Measurements from ENCODE around the gene SLC22A3. TPM values are rescaled to one million over a fixed set of nuclear protein-coding genes. Genes with fewer than 3 reads are reported as not detected.

SLC22A3 gene
- total RNA-seq, 2 experiments from 2014 or later: not detected

GRCh38 chr6:160396292-160396691 lies 48.1 kb downstream of the SLC22A3 start:
- ChIA-PET CTCF (interaction anchor here (0.6 kb wide), 1 partner anchor 347 kb away, joined by 3 read pairs; no protein-coding TSS in a partner anchor), POLR2A (no interaction called here)
- Mint-ChIP-seq H3K4me3 (no peak overlapping the region), H3K27ac (no peak overlapping the region), H3K9me3 (ENCODE audit: low read depth) (no peaks in the 10 kb centered on the region), H3K27me3 (peaks cover 15% of the 10 kb centered on the region), H3K36me3 (ENCODE audit: low read depth) (no peaks in the 10 kb centered on the region), H3K4me1 (peaks cover 7% of the 10 kb centered on the region)
- DNase-seq: no peak
- intact Hi-C loops (cut with DNase I, micrococcal nuclease): no loop called here
- no peak for ATAC-seq

GRCh38 chr6:160398674-160399271 lies 50.6 kb downstream of the SLC22A3 start:
- no peak overlapping the region for H3K4me3 Mint-ChIP-seq
- DNase-seq: no peak
- no peak for ATAC-seq
- intact Hi-C loops (cut with DNase I, micrococcal nuclease): no loop called here
- ChIA-PET CTCF (interaction anchor here (0.9 kb wide), 1 partner anchor 19 kb away, joined by 4 read pairs; no protein-coding TSS in a partner anchor), POLR2A (no interaction called here)
- peaks cover 7% of the 10 kb centered on the region for H3K4me1 Mint-ChIP-seq
- H3K27ac Mint-ChIP-seq: no peak overlapping the region
- H3K27me3 Mint-ChIP-seq: peaks cover 15% of the 10 kb centered on the region
- no peaks in the 10 kb centered on the region for H3K36me3 Mint-ChIP-seq (ENCODE audit: low read depth)
- H3K9me3 Mint-ChIP-seq (ENCODE audit: low read depth): no peaks in the 10 kb centered on the region

GRCh38 chr6:160400446-160400845 lies 52.3 kb downstream of the SLC22A3 start:
- ChIA-PET CTCF (no interaction called here), POLR2A (no interaction called here)
- intact Hi-C loops (cut with DNase I, micrococcal nuclease): no loop called here
- Mint-ChIP-seq H3K27ac (no peak overlapping the region), H3K27me3 (peaks cover 11% of the 10 kb centered on the region), H3K36me3 (ENCODE audit: low read depth) (no peaks in the 10 kb centered on the region), H3K4me3 (no peak overlapping the region), H3K9me3 (ENCODE audit: low read depth) (no peaks in the 10 kb centered on the region), H3K4me1 (peaks cover 7% of the 10 kb centered on the region)
- no peak for DNase-seq
- no peak for ATAC-seq

DNA sequence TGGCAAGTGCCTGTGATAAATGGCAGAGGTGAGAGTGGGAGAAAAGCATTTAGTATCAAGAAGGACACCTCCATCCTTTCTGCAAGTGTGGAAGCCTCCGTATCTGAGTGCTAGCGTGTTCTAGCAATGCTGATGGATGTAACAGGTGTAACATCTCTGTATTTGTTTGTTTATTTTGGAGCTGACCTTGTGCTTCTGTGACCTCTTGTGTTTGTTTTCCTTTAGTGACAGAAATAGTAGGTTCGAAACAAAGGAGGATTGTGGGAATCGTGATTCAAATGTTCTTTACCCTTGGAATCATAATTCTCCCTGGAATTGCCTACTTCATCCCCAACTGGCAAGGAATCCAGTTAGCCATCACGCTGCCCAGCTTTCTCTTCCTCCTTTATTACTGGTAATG lies 60.4 kb downstream of the SLC22A3 start:
- Mint-ChIP-seq H3K4me1 (no peaks in the 10 kb centered on the region), H3K27ac (no peak overlapping the region), H3K9me3 (ENCODE audit: low read depth) (no peaks in the 10 kb centered on the region), H3K36me3 (ENCODE audit: low read depth) (no peaks in the 10 kb centered on the region), H3K4me3 (no peak overlapping the region), H3K27me3 (peaks cover 6% of the 10 kb centered on the region)
- intact Hi-C loops (cut with DNase I, micrococcal nuclease): no loop called here
- no peak for DNase-seq
- ATAC-seq: no peak
- ChIA-PET CTCF (no interaction called here), POLR2A (no interaction called here)

- no peaks in the 10 kb centered on the region for H3K4me1 Mint-ChIP-seq
- DNase-seq: no peak
- no peak for ATAC-seq
- intact Hi-C loops (cut with DNase I, micrococcal nuclease): no loop called here
- H3K9me3 Mint-ChIP-seq (ENCODE audit: low read depth): peaks cover 4% of the 10 kb centered on the region
- no peaks in the 10 kb centered on the region for H3K36me3 Mint-ChIP-seq (ENCODE audit: low read depth)
- no peak overlapping the region for H3K4me3 Mint-ChIP-seq
- H3K27me3 Mint-ChIP-seq: peaks cover 25% of the 10 kb centered on the region
- CTCF ChIA-PET: no interaction called here
- POLR2A ChIA-PET: no interaction called here
- no peak overlapping the region for H3K27ac Mint-ChIP-seq
These were observed 64.8 kb downstream of the SLC22A3 start for GRCh38 chr6:160412993-160413392.

DNA sequence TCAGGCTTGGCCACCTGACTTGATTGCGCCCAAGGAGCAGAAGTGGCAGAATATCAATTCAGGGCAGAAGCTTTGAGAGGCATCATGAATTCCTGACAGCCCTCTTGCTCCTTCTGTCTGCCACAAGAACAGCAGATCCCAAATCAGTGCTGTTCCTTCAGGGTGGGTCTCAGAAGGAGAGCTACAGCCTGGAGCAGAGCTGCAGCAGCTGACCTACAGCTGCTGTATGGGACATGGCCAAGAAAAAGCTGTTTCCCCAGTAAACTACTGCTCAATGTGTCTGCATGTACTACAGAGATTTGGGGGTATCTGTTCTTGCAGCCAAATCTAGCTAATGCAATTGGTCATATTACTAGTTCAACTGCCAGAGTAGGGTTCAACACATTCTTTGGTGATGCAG lies 69.0 kb downstream of the SLC22A3 start:
- no peak overlapping the region for H3K27ac Mint-ChIP-seq
- no peak overlapping the region for H3K4me3 Mint-ChIP-seq
- H3K36me3 Mint-ChIP-seq (ENCODE audit: low read depth): no peaks in the 10 kb centered on the region
- peaks cover 26% of the 10 kb centered on the region for H3K27me3 Mint-ChIP-seq
- ATAC-seq (no peak), DNase-seq (no peak)
- ChIA-PET CTCF (interaction anchor here (1.0 kb wide), 1 partner anchor 18 kb away, joined by 4 read pairs; no protein-coding TSS in a partner anchor), POLR2A (no interaction called here)
- H3K4me1 Mint-ChIP-seq: no peaks in the 10 kb centered on the region
- H3K9me3 Mint-ChIP-seq (ENCODE audit: low read depth): peaks cover 4% of the 10 kb centered on the region
- intact Hi-C loops (cut with DNase I, micrococcal nuclease): no loop called here

DNA sequence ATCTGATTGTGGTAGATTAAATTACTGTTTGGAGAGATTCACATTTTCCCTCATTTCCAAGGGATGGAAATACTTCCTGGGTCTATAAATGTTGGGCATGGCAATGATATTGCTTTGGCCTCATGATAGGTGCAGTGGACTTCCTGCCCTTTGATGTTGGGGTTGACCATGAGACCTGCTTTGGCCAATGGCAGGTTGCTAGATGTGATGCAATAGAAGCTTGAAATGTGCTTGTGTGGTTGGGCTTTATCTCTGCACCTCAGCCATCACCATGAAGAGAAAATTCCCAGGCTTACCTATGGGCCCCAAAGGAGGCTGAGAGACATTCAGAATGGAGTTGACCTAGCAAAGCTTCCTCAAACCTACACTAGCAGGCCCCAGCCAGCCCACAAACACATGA lies 69.4 kb downstream of the SLC22A3 start:
- Mint-ChIP-seq H3K4me3 (no peak overlapping the region), H3K4me1 (no peaks in the 10 kb centered on the region), H3K27me3 (peaks cover 26% of the 10 kb centered on the region), H3K9me3 (ENCODE audit: low read depth) (peaks cover 4% of the 10 kb centered on the region), H3K27ac (no peak overlapping the region), H3K36me3 (ENCODE audit: low read depth) (no peaks in the 10 kb centered on the region)
- ChIA-PET CTCF (interaction anchor here (1.0 kb wide), 1 partner anchor 19 kb away, joined by 4 read pairs; no protein-coding TSS in a partner anchor), POLR2A (no interaction called here)
- ATAC-seq (no peak), DNase-seq (no peak)
- intact Hi-C loops (cut with DNase I, micrococcal nuclease): no loop called here

GRCh38 chr6:160418370-160418769 lies 70.2 kb downstream of the SLC22A3 start:
- Mint-ChIP-seq H3K4me1 (no peaks in the 10 kb centered on the region), H3K27ac (no peak overlapping the region), H3K36me3 (ENCODE audit: low read depth) (no peaks in the 10 kb centered on the region), H3K4me3 (no peak overlapping the region), H3K27me3 (peaks cover 24% of the 10 kb centered on the region), H3K9me3 (ENCODE audit: low read depth) (peaks cover 4% of the 10 kb centered on the region)
- intact Hi-C loops (cut with DNase I, micrococcal nuclease): no loop called here
- ChIA-PET POLR2A (no interaction called here), CTCF (interaction anchor here (0.5 to 1.0 kb wide), 2 partner anchors 19 to 106 kb away, joined by 3 to 4 read pairs; no protein-coding TSS in a partner anchor)
- no peak for DNase-seq
- ATAC-seq: no peak

GRCh38 chr6:160419488-160419887 lies 71.3 kb downstream of the SLC22A3 start:
- ChIA-PET POLR2A (no interaction called here), CTCF (no interaction called here)
- Mint-ChIP-seq H3K27ac (no peak overlapping the region), H3K36me3 (ENCODE audit: low read depth) (no peaks in the 10 kb centered on the region), H3K27me3 (peaks cover 17% of the 10 kb centered on the region), H3K9me3 (ENCODE audit: low read depth) (no peaks in the 10 kb centered on the region), H3K4me1 (no peaks in the 10 kb centered on the region), H3K4me3 (no peak overlapping the region)
- no peak for DNase-seq
- intact Hi-C loops (cut with DNase I, micrococcal nuclease): no loop called here
- no peak for ATAC-seq

DNA sequence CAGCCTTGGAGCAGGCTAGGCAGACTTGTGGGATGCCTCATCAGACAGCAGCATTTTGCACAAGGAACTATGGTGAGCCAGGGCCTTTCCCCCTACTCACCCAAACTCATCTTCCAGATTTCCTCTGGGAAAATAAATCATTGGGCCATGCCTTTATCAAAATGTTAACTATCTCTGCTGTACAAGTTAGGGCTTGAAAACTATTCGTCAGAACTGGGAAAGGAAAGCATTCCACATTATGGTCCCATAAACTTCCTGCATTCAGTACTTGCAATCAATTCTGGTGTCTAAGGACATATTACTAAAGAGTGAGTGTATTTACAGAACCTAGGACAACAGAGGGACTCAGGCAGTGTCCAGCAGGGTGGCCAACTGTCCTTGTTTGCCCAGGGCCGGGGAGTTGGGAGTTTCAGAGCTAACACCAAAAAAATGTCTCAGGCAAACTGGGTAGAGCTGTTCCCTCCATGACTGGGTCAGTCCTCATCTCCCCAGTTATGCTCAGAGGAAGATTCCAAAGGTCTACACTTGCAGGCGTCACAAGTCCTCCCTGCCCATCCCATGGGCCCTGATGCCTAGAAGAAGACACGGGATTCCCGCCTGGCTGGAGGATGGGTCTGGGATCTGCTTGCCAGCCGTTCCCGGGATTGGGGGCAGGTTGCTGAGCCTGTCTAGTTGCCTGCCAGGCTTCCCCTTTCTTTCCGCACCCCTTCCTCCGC lies 72.2 kb downstream of the SLC22A3 start:
- no peak overlapping the region for H3K27ac Mint-ChIP-seq
- H3K36me3 Mint-ChIP-seq (ENCODE audit: low read depth): no peaks in the 10 kb centered on the region
- no peaks in the 10 kb centered on the region for H3K9me3 Mint-ChIP-seq (ENCODE audit: low read depth)
- no peak overlapping the region for H3K4me3 Mint-ChIP-seq
- H3K27me3 Mint-ChIP-seq: peaks cover 20% of the 10 kb centered on the region
- ATAC-seq (no peak), DNase-seq (no peak)
- no peaks in the 10 kb centered on the region for H3K4me1 Mint-ChIP-seq
- intact Hi-C loops (cut with DNase I, micrococcal nuclease): no loop called here
- ChIA-PET POLR2A (no interaction called here), CTCF (no interaction called here)

- ChIA-PET POLR2A (no interaction called here), CTCF (interaction anchor here (0.7 kb wide), 1 partner anchor 34 kb away, joined by 3 read pairs; no protein-coding TSS in a partner anchor)
- no peak for DNase-seq
- no peaks in the 10 kb centered on the region for H3K9me3 Mint-ChIP-seq (ENCODE audit: low read depth)
- intact Hi-C loops (cut with DNase I, micrococcal nuclease): no loop called here
- H3K27ac Mint-ChIP-seq: no peak overlapping the region
- H3K4me1 Mint-ChIP-seq: peaks cover 1% of the 10 kb centered on the region
- ATAC-seq: no peak
- no peaks in the 10 kb centered on the region for H3K36me3 Mint-ChIP-seq (ENCODE audit: low read depth)
- no peak overlapping the region for H3K4me3 Mint-ChIP-seq
- H3K27me3 Mint-ChIP-seq: peaks cover 16% of the 10 kb centered on the region
These were observed 72.9 kb downstream of the SLC22A3 start for GRCh38 chr6:160420969-160421556.

GRCh38 chr6:160421854-160422253 lies 73.7 kb downstream of the SLC22A3 start:
- ATAC-seq (no peak), DNase-seq (no peak)
- Mint-ChIP-seq H3K4me1 (peaks cover 9% of the 10 kb centered on the region), H3K4me3 (no peak overlapping the region), H3K9me3 (ENCODE audit: low read depth) (no peaks in the 10 kb centered on the region), H3K27ac (no peak overlapping the region), H3K27me3 (peaks cover 22% of the 10 kb centered on the region), H3K36me3 (ENCODE audit: low read depth) (no peaks in the 10 kb centered on the region)
- intact Hi-C loops (cut with DNase I, micrococcal nuclease): no loop called here
- ChIA-PET CTCF (interaction anchor here (0.7 kb wide), 1 partner anchor 34 kb away, joined by 3 read pairs; no protein-coding TSS in a partner anchor), POLR2A (no interaction called here)

All from activated CD4-positive, alpha-beta T cell treated with anti-CD3 and anti-CD28 coated beads for 36 hours (primary cell).